ENCODE results near the gene RBCK1.
"Not testable (repeated sequence)": the region's sequence is repeated elsewhere in the genome, so short reads cannot be mapped to it uniquely, and the experiment has no call there.

RBCK1 gene

GRCh38 chr20:375265-375889, 32.7 kb upstream of the RBCK1 start:
- no peak for DNase-seq (ENCODE audit: low read depth, low spot score)

DNA sequence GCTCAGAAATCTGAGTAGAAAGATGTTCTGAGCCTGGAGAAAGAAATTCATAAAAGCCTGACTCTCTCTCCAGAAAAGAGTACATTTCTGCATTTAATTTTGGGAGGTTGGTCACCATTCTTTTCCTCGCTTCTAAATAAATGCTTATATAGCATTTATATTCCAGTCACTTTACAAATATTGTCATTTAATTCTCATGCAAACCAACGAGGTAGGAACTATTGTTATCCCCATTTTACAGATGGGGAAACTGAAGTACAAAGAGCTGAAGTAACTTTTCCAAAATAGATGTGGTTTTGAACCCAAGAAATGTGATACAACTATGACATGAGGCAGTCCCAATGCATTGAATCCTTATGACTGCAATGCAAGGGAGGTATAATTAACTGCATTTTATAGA, 32.0 kb upstream of the RBCK1 start:
- no peak for DNase-seq (ENCODE audit: low read depth, low spot score)

DNA sequence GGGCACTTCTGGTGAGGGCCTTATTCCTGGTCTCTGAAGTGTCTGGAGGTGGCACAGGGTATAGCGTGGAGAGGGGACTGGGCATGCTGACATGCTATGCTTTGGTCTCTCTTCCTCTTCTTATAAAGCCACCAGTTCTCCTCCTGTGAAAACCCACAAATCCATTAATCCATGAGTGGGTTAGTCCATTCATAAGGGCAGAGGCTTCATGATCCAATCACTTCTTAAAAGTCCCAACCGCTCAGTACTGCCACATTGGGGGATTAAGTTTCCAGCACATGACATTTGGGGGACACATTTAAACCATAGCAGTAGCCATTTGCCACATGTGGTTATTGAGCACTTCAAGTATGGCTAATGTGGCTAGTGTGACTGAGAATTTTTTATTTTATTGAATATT, 31.3 kb upstream of the RBCK1 start:
- DNase-seq (ENCODE audit: low read depth, low spot score) = no peak

DNA sequence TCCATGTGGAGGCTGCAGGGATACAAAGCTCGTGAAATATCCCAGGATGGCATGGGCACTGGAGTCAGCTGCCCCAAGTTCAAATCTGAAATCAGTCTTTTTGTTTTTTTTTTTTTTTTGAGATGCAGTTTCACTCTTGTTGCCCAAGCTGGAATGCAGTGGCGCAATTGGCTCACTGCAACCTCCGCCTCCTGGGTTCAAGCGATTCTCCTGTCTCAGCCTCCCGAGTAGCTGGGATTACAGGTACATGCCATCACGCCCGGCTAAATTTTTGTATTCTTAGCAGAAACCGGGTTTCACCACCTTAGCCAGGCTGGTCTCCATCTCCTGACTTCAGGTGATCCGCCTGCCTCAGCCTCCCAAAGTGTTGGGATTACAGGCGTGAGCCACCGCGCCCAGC, 30.5 kb upstream of the RBCK1 start:
- not testable (repeated sequence) for DNase-seq (ENCODE audit: low read depth, low spot score)

DNA sequence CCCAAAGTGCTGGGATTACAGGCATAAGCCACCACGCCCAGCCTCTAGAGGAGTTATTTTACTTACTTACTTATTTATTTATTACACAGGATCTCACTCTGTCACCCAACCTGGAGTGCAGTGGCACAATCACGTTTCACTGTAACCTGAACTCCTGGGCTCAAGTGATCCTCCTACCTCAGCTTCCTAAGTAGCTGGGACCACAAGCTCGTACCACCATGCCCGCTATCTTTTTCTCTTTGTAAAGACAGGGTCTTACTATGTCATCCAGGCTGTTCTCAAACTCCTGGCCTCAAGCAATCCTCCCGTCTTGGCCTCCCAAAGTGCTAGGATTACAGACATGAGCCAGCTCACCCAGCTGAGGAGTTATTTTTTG, 29.1 kb upstream of the RBCK1 start:
- no peak for DNase-seq (ENCODE audit: low read depth, low spot score)

DNA sequence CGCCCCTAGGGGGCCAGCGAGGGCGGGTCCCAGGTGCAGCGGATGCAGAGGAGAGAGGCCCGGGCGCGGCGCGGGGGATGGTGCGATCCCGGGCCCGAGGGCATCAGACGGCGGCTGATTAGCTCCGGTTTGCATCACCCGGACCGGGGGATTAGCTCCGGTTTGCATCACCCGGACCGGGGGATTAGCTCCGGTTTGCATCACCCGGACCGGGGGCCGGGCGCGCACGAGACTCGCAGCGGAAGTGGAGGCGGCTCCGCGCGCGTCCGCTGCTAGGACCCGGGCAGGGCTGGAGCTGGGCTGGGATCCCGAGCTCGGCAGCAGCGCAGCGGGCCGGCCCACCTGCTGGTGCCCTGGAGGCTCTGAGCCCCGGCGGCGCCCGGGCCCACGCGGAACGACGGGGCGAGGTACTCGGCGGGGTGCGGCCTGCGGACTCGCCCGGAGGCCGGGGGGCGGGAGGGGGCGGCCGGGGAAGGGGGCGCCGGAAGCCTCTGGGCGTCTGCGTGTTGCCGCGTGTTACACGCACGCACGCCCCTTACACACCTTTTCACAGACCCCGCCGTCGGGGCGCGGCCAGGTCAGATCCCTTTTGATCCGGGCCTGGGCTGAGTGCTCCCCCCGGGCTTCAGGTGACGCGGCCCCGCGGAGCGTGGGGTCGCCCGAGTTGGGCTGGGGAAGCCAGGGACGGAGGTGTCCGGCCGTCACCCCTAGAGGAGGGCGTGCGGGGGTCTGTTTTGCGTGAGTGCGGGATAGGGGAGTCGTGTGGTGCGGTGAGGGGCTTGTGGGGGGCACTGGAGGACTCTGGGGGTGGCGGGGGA, 27.1 kb upstream of the RBCK1 start:
- peak; percentile 85 for DNase-seq (ENCODE audit: low read depth, low spot score)

DNA sequence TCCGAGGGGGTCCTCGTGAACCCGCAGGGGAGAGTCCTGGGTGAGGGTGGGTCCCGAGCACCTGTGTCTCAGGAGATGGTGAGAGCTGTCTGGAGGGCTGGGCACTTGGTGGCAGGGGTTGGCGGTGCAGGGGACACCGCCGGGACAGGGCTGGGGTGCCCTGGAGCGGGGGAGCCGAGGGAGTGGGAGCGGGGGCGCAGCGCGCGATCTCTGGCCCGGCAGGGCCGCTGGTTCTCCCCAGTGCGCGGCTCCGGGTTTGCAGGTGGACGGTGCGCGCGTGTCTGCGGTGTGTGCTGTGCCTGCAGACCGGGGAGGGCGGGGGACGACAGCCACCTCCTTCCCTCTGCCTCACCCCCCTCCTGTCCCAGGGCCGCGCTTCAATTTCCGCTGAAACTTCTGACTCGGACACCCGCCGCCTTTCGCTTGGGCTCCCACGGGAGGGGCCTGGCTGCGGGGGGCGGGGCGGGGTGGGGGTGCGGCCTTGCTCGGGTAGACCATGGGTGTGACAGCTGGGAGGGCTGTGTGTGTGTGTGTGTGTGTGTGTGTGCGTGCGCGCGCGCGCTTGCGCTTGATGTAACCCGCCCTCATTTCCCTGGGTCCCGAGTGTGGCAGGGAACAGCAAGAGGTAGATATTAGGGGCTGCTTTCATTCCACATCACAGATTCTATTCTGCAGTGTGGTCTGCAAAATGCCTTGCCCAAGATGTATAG, 26.4 kb upstream of the RBCK1 start:
- DNase-seq (ENCODE audit: low read depth, low spot score) = peak; percentile 52

- DNase-seq (ENCODE audit: low read depth, low spot score) = no peak
Measured at GRCh38 chr20:382291-383115, 25.6 kb upstream of the RBCK1 start.

DNA sequence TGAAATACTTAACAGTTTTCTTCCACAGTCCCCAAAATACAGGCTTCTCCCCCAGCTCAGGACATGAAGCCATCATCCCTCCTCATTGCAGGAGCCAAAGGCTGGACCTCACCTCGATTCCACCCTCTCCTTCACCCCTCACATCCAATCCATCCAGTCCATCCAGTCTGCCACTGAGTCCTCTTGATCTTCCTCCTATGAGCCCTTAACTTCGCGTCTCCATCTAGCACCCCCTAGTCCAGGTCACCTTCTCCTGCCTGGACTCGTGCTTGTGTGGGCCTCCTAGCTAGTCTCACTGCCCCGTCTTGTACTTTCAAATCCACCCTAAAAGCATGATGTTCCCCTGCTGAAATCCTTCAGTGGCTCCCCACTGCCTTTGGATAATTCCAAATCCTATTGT, 24.2 kb upstream of the RBCK1 start:
- no peak for DNase-seq (ENCODE audit: low read depth, low spot score)

DNA sequence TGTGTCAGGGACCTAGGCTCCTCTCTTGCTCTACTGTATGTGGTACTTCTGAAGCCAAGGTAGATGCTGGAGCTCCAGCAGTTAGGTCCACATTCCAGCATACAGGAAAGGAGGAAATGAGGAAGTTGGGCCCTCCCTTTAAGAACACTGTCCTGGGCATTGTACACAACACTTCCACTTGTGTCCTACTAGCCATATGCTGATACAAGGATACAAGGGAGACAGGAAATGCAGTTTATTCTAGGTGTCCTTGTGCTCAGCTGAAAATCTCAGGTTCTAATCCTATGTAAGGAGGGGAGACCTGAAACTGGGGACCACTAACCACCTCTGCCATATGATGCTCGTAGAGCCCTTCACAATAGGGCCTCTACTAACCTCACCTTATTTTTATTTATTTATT, 23.4 kb upstream of the RBCK1 start:
- DNase-seq (ENCODE audit: low read depth, low spot score) = no peak

- no peak for DNase-seq (ENCODE audit: low read depth, low spot score)
Measured at GRCh38 chr20:385448-385847, 22.7 kb upstream of the RBCK1 start.

GRCh38 chr20:386634-387033, 21.5 kb upstream of the RBCK1 start:
- not testable (repeated sequence) for DNase-seq (ENCODE audit: low read depth, low spot score)

DNA sequence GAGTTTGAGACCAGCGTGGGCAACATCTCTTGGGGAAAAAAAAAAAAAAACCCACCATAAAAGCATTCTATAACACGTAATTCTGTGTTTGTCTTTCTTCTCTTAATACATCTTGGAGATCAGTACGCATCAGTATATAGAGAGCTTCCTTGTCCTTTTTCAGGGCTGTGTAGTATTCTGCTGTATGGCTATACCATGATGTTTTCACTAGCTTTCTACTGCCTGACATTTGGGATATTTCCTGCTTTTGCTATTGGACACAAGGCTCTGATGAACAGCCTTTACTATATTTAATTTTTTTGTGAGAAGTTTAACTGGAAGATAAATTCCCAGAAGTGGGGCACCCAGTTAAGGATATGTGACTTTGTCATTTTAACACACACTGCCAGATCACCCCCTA, 20.6 kb upstream of the RBCK1 start:
- DNase-seq (ENCODE audit: low read depth, low spot score) = no peak

DNA sequence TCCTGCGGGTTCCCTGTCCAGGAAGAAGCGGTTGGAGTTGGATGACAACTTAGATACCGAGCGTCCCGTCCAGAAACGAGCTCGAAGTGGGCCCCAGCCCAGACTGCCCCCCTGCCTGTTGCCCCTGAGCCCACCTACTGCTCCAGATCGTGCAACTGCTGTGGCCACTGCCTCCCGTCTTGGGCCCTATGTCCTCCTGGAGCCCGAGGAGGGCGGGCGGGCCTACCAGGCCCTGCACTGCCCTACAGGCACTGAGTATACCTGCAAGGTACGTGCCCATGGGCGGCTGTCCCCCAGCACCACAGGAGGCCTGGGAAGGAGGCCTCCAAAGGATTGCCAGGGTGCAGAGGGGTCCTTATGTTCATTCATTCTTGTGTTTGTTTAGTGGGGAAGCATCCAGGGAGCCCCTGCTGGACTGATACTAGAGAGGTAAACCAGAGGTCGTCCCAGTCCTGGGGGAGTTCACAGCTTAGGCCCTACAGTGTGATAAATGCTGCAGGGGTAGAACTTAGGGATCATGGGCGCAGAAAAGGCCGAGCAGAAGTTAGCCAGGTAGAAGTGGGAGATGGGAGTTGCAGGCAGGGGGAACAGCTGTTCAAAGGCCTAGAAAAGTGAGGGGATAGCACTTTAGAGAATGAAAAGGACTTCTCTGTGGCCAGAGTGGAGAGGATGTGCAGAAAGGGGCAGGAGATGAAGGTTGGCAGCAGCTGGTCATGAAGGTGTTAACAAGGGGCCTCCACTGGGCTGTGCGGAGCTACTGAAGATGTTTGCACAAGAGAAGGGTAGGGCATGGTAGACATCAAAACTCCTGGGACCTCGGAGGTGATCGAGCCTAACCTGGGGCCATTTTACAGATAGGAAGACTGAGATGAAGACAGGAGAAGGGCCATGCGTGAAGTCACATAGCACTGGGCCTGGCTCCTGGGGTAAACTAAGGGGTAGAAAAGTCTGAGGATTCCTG, 19.8 kb upstream of the RBCK1 start:
- DNase-seq (ENCODE audit: low read depth, low spot score) = no peak

DNA sequence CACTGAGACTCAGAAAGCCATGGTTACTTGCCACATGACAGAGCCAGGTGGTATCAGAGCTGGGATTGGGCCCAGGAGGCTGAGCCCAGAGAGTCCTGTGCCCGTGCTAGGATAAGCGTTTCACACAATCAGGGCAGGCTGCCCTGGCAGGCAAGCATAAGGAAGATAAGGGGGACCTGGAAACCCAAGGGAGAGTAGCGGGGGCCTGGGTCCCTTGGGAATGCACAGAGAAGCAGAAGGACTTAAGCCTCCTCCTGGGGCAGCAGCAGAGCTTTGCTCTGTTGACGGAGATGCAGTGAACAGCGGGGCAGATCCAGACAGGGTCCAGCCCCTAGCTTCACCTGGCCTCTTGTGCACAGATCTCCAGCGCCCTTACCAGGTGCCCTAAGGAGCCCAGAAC, 18.9 kb upstream of the RBCK1 start:
- DNase-seq (ENCODE audit: low read depth, low spot score) = no peak

DNA sequence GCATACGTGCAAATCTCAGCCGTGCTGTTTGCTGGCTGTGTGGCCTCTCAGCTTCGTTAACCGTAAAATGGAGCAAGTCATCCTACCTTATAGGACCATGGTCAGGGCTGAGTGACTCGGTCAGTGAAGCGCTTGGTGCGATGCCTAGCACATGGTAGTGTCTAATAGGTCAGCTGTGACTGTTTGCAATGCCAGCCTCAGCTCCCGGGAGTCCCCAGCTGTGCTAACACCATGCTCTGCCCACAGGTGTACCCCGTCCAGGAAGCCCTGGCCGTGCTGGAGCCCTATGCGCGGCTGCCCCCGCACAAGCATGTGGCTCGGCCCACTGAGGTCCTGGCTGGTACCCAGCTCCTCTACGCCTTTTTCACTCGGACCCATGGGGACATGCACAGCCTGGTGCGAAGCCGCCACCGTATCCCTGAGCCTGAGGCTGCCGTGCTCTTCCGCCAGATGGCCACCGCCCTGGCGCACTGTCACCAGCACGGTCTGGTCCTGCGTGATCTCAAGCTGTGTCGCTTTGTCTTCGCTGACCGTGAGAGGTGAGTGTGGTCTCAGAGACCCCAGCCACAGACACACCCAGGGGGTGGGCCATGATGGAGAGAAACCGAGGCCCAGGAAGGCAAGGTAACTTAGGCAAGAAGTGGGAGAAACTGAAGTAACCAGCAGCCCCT, 16.9 kb upstream of the RBCK1 start:
- no peak for DNase-seq (ENCODE audit: low read depth, low spot score)

- not testable (repeated sequence) for DNase-seq (ENCODE audit: low read depth, low spot score)
Measured at GRCh38 chr20:393296-393695, 14.8 kb upstream of the RBCK1 start.

- DNase-seq (ENCODE audit: low read depth, low spot score) = no peak
Measured at GRCh38 chr20:396252-396618, 11.9 kb upstream of the RBCK1 start.

GRCh38 chr20:396619-397431, 11.3 kb upstream of the RBCK1 start:
- DNase-seq (ENCODE audit: low read depth, low spot score) = no peak
